ENCODE results near the gene DNAAF2. TPM values are rescaled to one million over a fixed set of nuclear protein-coding genes. Genes with fewer than 3 reads are reported as not detected.

DNAAF2 gene, protein sequence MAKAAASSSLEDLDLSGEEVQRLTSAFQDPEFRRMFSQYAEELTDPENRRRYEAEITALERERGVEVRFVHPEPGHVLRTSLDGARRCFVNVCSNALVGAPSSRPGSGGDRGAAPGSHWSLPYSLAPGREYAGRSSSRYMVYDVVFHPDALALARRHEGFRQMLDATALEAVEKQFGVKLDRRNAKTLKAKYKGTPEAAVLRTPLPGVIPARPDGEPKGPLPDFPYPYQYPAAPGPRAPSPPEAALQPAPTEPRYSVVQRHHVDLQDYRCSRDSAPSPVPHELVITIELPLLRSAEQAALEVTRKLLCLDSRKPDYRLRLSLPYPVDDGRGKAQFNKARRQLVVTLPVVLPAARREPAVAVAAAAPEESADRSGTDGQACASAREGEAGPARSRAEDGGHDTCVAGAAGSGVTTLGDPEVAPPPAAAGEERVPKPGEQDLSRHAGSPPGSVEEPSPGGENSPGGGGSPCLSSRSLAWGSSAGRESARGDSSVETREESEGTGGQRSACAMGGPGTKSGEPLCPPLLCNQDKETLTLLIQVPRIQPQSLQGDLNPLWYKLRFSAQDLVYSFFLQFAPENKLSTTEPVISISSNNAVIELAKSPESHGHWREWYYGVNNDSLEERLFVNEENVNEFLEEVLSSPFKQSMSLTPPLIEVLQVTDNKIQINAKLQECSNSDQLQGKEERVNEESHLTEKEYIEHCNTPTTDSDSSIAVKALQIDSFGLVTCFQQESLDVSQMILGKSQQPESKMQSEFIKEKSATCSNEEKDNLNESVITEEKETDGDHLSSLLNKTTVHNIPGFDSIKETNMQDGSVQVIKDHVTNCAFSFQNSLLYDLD
- 10.8 to 12.6 TPM (median 11.4 TPM) in 5 replicates for total RNA-seq (2022; extraction: Qiagen RNA extraction)

GRCh38 chr14:49634547-49635334 is at the start of gene DNAAF2:
Gene DNAAF2, minus strand, starts transcription at chr14:49635244. Its CDS starts 95 bp downstream, at chr14:49635149.

GRCh38 chr14:49620182-49621113 is 14.6 kb downstream of the DNAAF2 start, which contains the start of the genes MGAT2 and RPL36AL:
Gene MGAT2, plus strand, starts transcription at chr14:49620799. Its CDS starts 470 bp downstream, at chr14:49621269.
Gene RPL36AL, minus strand, starts transcription at chr14:49620626. Its CDS starts 1,522 bp downstream, at chr14:49619104.

DNA sequence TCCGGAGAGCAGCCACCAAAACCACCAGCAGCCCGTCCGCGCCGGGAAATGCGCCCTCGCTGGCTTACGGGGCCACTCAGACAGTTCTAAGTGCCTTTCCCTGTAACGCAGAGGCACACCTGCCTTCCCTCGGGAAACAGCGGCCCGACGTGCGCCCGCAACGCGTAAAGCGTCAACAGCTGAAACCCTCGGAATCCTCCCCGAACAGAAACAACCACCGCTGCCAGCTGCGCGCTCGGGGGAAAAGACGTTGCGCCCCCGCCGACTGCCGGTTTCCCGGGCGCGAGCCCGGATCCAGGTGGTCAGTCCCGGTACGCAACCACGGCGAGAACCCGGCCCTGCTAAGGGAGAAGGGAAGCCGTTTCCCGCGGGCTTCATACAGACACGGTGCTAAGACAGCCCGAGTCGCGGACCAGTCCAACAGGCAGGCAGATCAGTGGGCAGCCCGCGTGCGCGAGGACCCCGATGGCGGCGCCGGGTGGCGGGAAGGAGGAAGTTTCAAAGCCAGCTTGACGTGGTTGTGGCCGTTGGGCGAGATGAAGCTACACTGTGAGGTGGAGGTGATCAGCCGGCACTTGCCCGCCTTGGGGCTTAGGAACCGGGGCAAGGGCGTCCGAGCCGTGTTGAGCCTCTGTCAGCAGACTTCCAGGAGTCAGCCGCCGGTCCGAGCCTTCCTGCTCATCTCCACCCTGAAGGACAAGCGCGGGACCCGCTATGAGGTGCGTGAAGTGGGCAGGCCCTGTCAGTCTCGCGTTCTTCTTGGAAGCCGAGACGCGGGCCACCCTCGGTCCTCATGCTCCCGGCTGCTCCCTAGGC is 36.4 kb downstream of the DNAAF2 start, which contains the start of gene LRR1:
LRR1 (plus strand) TSS at position 456 of the 816 bp plus-strand sequence; CDS start at position 537, 81 bp downstream.

GRCh38 chr14:49585803-49586672 is 49.0 kb downstream of the DNAAF2 start, which contains the start of gene RPS29:
Gene RPS29, minus strand, starts transcription at chr14:49586380. Its CDS starts 34 bp downstream, at chr14:49586346.

Other genes starting within 250 kb of the DNAAF2 start
- gene RPS29, start 48.9 kb downstream of the DNAAF2 start, total RNA-seq (2022; extraction: Qiagen RNA extraction): 3,276 to 5,293 TPM (median 3,450 TPM) in 5 replicates
- 44.4 to 48.2 TPM (median 46.5 TPM) in 5 replicates for gene LRR1, start 36.3 kb downstream of the DNAAF2 start, total RNA-seq (2022; extraction: Qiagen RNA extraction)
- gene RPL36AL, start 14.6 kb downstream of the DNAAF2 start, total RNA-seq (2022; extraction: Qiagen RNA extraction): 409 to 557 TPM (median 413 TPM) in 5 replicates
- gene MGAT2, start 14.4 kb downstream of the DNAAF2 start, total RNA-seq (2022; extraction: Qiagen RNA extraction): 45.5 to 54.5 TPM (median 52.5 TPM) in 5 replicates
- gene POLE2, start 53.0 kb upstream of the DNAAF2 start, total RNA-seq (2022; extraction: Qiagen RNA extraction): 12.2 to 15.7 TPM (median 13.4 TPM) in 5 replicates
- 0.23 to 0.48 TPM (median 0.41 TPM) in 5 replicates for gene KLHDC1, start 57.9 kb upstream of the DNAAF2 start, total RNA-seq (2022; extraction: Qiagen RNA extraction)
- 29.7 to 32.9 TPM (median 32.4 TPM) in 5 replicates for gene KLHDC2, start 132.9 kb upstream of the DNAAF2 start, total RNA-seq (2022; extraction: Qiagen RNA extraction)
- gene NEMF, start 217.5 kb upstream of the DNAAF2 start, total RNA-seq (2022; extraction: Qiagen RNA extraction): 30.1 to 39.0 TPM (median 36.6 TPM) in 5 replicates